ENCODE data around the gene SPDEF.

The SPDEF gene

DNA sequence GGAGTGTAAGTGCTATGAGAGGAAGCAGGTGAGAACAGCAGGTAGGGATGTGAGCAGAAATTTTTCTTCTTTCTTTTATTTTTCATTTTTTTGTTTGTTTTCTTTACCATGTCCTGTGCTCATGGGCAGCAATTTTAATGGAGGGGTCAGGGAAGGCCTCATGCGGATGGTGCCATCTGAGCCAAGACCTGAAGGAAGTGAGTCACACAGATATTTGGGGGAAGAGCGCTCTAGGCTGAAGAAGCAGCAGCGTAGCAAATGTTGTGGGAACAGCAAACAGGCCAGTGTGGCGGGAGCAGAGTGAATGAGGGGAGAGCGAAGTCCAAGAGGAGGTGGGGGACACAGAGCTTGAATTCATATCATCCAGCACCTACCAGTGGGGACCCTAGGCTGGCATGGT lies 12.7 kb downstream of the SPDEF start:
- no peak for DNase-seq

DNA sequence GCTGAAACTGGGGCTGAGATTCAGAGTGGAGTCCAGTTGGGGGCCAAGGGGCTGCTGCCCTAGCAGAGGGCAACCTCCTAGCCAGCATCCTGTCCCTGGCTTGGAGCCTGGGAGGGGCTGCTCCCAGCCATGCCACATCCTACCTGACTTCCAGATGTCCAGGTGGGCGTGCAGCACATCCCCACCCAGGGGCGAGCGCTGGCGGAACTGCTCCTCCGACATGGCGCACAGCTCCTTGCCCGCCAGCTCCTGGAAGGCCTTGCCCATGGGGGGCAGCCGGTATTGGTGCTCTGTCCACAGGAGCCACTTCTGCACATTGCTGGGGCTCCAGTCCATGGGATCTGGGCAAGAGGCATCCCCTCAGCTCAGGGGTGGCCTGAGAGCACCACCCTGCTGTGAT lies 15.3 kb downstream of the SPDEF start:
- no peak for DNase-seq

DNA sequence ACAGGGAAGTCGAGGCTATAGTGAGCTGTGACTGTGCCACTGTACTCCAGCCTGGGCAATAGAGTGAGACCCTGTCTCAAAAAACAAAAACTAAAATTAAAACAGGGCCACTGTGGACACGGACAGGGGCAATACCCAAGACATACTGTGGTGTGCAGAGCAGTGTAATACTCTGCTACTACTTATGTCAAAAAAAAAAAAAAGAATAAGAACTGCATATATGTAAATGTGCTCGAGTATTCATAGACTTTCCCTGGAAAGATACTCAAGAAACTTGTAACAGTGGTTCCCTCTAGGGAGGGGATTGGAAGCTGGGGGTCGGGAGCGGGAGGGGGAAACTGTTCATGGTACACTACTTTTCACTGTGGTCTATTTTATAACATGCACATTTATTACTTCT lies 15.9 kb downstream of the SPDEF start:
- DNase-seq, result no peak

DNA sequence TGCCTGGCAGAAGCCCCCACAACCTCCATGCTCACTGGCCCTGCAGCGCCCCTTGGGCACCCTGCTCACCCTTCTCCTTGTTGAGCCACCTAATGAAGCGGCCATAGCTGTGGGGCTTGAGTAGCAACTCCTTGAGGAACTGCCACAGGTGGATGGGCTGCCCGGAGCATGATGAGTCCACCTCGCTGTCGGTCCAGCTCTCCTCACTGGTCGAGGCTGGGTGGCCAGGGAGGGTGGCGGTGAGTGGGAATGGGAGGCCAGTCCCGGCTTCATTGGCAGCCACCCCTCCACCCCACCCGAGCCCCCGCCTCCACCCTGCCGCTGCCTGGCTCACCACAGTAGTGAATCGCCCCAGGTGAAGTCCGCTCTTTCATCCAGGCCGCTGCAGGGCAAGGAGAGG lies 16.9 kb downstream of the SPDEF start:
- no peak for DNase-seq

DNA sequence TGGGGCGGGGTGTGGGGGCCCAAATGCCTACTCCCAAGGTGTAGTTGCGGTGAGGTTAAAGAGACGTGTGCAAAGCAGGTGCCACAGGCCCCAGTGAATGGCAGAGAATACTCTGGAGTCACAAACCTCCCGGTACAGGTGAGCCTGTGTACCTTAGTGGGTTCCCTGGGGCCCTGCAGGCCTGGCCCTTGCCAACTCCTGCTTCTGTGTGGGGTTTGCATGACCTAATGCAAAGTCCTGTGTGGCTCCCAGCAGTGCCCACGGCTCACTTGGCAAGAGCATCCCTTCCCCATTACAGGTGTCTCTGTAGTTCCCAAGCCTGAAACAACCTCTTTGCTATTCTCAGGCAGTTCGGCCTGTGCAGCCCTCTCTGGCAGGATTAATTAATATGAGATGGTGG lies 17.5 kb downstream of the SPDEF start:
- no peak for DNase-seq

DNA sequence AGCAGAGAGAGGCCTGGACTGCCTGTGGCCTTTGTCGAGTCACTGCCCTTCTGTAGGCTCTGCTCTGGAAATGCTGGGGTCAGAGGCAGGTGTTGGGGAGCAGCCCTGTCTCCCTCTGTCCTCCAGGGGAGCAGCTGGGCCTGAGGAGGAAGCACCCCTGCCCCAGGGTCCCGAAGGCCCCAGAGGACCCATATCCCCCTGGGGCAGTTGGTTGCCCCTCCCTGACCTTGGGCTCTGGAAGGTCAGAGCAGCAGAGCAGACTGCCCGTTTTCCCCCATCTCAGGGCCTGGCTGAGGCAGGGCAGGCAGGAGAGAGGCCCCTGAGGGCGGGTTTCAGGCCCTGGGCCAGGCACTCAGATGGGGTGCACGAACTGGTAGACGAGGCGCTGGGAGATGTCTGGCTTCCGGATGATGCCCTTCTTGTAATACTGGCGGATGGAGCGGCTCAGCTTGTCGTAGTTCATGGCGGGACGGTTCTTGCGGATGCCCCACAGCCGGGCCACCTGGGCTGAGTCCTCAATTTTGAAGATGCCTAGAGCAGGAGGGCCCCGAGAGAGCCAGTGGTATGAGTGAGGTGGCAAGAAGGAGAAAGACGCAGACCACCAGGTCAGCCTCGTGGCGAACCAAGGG lies 18.1 kb downstream of the SPDEF start:
- no peak for DNase-seq

DNA sequence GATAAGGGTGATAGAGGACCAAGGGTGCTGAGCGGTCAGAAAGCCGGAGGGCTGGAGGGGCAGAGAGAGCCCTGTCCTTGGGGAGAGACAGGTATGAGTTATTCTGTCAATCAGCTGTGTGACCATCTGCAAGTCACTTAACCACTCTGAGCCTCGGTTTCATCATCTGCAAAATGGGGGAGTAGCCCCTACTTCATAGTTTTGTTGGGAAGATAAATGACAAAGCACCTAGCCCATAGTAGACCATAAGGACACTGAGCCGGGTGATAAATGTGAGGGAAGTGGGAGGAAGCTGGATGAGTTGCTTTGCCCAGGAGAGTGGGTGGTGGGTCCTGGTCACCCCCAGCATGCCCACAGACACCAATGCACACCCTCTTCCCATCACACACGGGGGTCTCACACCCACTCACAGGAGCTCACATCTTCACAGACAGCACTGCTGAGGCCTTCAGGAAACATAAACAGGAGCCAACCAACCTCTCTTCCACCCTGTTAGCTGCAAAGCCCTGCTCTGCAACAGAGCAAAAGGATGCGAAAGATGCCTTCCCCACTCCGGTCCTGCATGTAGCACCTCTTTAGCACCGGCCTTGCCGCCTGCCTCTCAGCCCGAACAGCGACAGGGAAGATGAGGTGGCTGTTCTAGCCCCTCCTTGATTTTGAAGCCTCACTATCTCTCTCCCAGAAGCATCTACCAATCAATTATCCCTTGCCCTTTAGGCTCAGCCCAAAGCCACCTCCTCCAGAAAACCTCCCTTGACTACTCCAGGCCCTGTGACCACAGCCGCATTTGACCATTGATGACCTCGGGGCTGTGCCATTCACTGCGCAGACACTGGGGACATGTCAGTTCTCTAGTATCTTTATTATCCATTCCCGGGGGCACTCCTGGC lies 18.9 kb downstream of the SPDEF start:
- no peak for DNase-seq

DNA sequence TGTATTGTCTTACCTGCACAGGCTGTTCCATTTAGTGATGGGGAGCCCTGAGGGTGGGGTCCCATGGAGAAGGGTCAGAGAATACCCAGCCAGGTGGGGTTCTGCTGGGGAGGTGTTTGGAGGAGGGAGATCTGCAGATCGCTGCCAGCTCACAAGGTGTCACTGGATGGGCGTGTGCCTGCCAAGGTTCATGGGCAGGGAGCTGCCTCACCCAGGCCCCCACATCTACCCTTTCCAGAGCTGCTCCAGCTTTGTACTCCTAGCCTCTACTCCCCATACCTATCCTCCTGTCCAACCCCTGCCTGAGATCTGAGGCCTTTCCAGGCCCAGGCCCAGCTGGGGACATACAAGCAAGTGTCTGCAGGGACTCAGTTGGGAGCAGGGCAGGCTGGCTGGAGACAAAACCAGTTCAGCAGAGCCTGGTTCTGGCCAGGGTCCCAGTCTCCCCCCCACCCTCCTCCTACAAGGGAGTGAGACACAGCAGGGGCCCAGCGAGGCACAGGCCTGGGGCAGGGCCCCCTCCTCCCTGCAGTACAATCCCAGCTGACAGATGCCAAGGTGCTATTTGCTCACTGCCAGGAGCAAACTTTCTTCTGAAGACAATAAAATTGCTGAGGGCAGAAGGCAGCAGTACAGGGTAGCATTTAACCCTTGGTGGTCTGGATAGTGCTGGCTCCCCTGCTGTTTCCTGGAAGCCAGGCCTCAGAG lies 19.7 kb downstream of the SPDEF start:
- DNase-seq, result no peak

DNA sequence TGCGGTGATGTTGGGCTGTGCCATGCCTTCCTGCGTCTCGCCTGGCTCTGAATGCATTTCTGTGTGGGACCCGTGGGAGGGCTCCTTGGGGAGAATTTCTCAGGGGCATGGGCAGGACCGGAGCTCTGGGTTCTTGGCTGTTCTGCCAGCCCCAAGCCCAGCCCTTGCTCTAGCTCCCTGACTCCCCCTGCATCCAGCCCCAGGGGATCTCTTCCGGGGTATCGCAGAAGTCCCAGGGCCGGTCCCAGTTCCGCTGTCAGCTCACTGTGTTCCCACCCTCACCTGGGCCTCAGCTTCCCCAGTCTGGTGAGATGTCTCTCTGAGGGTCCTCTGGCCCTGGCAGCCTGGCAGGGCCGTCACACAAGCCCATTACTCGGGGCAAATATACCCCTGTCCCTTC lies 20.5 kb downstream of the SPDEF start:
- no peak for DNase-seq

DNA sequence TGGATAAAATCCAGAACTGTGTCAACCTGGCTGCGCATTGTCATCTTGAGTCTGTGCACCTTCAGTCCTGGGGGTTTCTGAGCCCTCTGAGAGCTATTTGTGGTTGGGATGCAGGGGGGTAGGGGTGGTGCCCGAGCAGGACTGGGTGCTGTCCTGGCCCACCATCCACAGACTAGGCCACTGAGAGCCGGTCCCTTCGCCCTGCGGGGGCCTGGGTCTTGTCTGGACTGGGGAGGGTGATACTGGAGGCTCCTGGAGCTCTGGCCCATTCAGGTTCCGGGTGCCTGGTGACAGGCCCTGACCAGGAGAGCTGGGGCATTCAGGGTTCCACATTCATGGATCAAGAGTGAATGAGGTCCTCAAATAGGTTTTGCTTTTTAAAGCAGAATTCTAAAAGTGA lies 20.9 kb downstream of the SPDEF start:
- DNase-seq, result no peak

DNA sequence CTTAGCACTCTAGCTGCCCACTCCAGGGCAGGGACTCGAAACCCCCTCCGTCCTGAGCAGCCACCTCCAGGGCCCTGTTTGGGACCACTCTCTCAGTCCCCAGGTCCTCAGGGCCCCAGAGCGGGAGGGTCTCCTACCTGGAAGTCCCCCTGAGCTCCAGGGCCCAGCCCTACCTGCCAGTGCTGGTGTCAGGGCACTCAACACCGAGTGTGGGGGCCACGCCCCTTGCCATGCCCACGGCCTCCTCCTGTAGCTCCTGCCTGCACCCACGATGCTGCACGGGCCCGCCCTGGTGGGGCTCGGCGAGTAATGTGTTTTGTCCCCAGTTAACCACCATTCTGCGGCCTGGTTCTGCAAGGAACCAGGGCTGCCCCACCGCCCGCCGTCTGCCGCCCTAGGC lies 21.5 kb downstream of the SPDEF start:
- no peak for DNase-seq

DNA sequence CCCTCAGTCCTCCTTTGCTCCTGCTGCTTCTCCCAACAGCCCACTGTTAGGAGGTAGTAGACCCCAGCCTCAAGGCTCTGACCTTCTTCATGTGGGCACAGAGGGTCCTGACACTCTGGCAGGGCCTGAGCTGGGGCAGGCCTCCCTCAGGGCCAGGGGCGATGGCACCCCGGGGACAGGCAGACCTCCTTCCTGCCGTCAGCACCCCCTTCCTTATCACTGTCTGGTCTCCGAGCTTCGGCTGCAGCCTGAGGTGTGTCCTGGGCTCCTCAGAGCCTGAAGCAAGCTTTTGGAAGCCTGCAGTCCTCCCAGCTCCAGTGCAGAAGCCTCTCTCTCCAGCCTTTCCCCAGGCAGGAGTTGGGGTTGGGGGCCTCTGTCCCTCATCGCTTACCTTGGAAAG lies 22.0 kb downstream of the SPDEF start:
- no peak for DNase-seq

DNA sequence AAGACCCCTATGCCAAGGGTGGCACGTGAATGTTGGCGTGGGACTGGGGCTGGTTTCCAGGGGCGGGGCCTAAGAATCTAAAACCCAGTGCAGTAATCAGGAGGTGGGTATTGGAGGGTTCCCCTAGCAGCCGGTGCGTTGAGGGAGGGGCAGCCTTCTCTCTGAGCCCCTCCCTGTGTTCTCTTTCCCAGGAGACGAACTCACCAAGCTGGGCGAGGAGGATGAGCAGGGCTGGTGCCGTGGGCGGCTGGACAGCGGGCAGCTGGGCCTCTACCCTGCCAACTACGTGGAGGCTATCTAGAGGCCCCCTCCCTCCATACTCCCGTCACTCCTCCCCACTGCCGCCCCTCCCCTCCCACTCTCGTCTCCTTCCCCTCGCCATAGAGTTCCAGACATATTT lies 23.9 kb downstream of the SPDEF start:
- no peak for DNase-seq

DNA sequence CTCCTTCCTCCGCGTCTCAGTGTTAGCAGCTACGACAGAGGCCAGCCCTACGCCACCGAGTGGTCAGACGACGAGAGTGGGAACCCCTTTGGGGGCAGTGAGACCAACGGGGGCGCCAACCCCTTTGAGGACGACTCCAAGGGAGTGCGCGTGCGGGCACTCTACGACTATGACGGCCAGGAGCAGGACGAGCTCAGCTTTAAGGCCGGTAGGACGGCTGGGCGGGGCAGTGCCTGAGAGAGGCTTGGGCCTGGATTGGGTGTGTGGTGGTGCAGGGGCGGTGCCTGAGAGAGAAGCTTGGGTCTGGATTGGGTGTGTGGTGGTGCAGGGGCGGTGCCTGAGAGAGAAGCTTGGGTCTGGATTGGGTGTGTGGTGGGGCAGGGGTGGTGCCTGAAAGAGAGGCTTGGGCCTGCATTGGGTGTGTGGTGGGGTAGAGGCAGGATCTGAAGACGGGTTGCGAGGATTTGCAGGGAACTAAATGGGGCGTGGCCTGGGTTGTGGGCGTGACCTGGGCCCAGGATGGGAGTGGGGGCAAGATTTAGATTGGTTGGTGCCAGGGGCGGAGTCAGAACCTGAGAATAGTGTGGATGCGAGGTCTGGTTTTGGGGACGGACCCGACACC lies 24.4 kb downstream of the SPDEF start:
- DNase-seq, result no peak

DNA sequence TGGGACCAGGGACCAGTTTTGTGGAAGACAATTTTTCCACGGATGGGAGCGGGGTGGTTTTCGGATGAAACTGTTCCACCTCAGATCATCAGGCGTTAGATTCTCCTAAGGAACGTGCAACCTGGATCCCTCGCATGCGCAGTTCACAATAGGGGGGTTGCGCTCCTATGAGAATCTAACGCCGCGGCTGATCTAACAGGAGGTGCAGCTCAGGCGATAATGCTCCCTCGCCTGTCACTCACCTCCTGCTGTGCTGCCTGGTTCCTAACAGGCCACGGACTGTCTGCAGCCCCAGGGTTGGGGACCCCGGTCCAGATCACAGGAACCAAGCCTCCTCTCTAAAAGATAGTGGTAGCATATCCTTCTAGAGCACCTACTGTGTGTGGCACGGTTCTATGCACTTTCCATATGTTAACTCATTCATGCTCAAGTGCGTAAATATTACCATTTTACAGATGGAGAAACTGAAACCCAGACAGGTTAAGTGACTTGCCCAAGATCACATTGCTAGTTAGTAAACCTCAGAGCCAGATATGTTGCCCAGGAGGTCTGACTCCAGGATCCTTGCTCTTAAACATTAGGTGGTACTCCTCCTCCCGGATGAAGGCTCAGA lies 25.3 kb downstream of the SPDEF start:
- no peak for DNase-seq

DNA sequence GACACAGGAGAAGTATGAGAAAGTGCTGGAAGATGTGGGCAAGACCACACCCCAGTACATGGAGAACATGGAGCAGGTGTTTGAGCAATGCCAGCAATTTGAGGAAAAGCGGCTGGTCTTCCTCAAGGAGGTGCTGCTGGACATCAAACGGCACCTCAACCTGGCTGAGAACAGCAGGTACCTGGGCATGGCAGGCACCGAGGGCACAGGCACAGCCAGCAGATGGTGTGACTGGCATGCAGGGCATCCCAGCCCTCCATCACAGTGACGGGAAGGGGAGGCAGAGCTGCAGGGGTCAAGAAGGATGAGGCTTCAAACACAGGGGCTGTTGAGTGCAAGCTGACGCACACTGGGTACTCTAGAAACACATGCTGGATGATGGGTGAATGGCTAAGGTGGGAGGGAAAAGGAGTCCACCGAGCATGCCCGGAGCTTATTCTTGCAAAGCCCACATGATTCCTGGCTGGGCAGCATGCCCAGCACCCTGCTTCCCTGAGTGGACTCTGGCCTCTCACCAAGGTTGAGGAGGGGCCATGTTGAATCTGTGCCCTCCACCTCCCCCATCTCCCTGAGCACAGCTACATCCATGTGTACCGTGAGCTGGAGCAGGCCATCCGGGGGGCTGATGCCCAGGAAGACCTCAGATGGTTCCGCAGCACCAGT lies 26.3 kb downstream of the SPDEF start:
- no peak for DNase-seq

DNA sequence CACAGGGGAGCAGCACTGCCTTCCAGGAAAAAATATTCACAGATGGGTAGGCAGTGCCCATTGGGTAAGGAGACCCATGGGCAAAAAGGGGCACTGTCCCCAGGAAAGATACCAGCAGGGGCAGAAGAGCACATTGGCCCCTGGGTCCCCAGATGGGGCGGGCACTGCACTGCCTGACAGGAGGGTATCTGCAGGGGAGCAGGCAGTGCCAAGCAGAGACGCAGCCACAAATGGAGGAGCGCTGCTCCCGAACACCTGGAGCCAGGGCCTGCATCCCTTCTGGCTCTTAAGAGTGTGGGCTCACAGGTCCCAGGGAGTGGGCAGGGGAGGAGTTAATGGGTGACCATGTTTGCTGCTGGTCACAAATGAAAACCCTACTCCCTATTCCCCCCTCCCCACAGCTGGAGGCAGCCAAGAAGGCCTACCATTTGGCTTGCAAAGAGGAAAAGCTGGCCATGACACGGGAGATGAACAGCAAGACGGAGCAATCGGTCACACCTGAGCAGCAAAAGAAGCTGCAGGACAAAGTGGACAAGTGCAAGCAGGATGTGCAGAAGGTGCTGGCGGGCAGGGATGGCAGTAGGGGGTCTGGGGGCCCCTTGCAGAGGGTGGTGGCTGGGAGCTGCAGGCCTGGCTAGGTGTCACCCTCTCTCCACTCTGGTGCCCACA lies 27.0 kb downstream of the SPDEF start:
- DNase-seq, result no peak

DNA sequence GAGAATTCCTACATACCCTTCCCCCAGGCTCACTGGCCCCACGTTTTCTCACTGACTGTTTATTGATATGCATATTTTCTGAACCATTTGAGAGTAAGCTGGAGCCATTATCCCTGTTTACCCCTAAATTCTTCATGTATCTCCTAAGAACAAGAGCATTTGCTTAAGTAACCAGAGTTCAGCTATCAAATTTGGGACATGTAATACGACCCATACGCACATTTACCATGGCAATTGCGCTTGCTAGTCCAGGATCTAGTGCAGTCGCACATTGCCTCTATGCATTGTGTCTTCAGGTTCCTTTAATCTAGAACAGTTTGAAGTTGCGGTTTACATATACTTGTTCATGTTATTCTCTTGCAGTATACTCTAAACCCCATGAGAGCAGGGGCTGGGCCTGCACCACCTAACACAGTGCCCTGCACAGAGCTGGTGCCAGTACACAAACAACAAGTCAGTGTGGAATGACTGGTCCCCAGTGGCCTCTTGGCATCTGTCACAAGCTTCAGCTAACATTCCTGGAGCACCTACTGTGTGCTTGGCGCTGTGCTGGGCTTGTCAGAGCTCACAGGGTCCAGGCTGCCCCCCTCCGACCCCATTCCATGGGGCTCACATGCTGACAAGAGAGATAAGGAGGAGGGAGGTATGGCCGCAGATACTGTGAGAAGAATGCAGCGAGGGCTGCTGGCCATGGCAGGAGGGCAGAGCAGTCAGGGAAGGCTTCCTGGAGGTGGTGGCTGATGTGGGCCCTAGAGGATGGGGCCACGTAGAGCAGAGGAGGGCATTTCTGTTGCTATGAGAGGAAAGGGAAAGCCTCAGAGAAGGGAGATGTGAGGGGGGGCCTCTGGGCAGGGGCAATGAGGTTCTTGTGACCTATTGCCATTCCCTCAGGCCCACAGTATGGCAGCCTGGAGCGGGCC lies 28.1 kb downstream of the SPDEF start:
- DNase-seq, result no peak

DNA sequence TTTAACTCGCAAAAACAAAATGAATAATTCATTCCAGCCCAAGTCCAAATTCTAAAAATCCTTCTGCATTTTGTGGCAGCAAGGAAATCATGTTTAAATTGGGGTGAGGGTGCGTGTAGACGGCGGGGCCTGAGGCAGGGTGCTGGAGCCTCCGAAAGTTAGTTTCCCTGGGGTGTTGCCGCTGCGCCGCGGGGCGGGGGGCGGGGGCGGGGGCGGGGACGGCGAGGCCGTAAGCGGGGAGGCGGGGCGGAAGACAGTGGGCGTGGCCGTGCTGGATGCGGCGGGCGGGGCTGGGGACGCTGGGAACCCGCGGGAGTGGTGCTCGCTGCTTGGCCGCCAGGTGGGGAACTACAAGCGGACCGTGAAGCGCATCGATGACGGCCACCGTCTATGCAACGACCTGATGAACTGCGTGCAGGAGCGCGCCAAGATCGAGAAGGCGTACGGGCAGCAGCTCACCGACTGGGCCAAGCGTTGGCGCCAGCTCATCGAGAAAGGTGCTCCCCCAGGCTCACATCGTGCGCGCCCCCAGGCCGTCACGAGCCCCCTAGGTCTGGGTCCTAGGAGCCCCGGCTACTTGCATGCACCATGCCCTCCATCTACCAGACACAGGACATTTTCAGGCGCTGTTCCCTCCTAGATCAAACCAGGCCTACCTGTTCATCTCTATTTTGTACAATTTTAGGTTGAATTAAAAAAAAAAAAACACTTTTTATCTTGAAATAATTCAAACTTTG lies 29.0 kb downstream of the SPDEF start:
- DNase-seq, result peak; percentile 96

Measured in activated T-cell treated with anti-CD3 and anti-CD28 coated beads for 4 hours (primary cell).